Endothelial cell of umbilical vein (primary cell): Measurements from ENCODE around the gene CEACAM21. TPM values are rescaled to one million over a fixed set of nuclear protein-coding genes. Genes with fewer than 3 reads are reported as not detected.
A peak's percentile ranks its signal among the peaks of the same experiment; 100 is the strongest.

Experiments
- BruUV-seq: library from RNA; stranded (reverse); fragments of 400-500 nt; replicated peaks from 2 replicates; lab custom pipeline; 2021; lab: Mats Ljungman, UMichigan
- CTCF ChIA-PET: fragments of 300-600, 350-600 bp; sonication (Branson Sonifier 250); formaldehyde crosslinking; loops from one replicate; lab custom pipeline; 2021; ENCODE audit warnings: antibody characterized with exemption, inconsistent platforms; lab: Charles Lee
- POLR2A ChIA-PET: fragments of 300-600, 350-600 bp; sonication (Branson Sonifier 250); formaldehyde crosslinking; loops from one replicate; lab custom pipeline; 2021; ENCODE audit warnings: antibody characterized with exemption, inconsistent platforms; lab: Charles Lee
- DNase-seq: peaks from one replicate; pipeline ENCODE4 v3.0.0-alpha.2; 2011; ENCODE audit warnings: low read depth, low spot score
- FAIRE-seq: peaks from 2 replicates; lab custom pipeline; 2011; peaks lifted over from hg19 to GRCh38; lab: Jason Lieb, UNC
- H2AFZ ChIP-seq: 2 replicates; pipeline ENCODE4 v1.6.0; 2012; ENCODE audit warnings: low read depth, low read length, control low read depth, inconsistent platforms
- H3K27ac ChIP-seq: 2 replicates; pipeline ENCODE4 v1.5.1; 2011; ENCODE audit warnings: low read depth, mild to moderate bottlenecking, control low read depth, low read length, moderate library complexity; ENCODE audit not compliant: insufficient read depth
- H3K27me3 ChIP-seq, 2 experiments: 2 replicates each; pipeline versions ENCODE4 v1.6.0 to v1.6.1; 2011; ENCODE audit warnings: low read length in 2 of 2, mixed read lengths in 1 of 2; ENCODE audit not compliant: control insufficient read depth in 2 of 2, insufficient read depth in 2 of 2
- H3K36me3 ChIP-seq, 2 experiments: 2 replicates in 1 of 2; 3 replicates in 1 of 2; pipeline ENCODE4 v1.5.1; 2011; ENCODE audit warnings: low read length in 2 of 2, mild to moderate bottlenecking in 1 of 2, moderate library complexity in 1 of 2; ENCODE audit not compliant: control insufficient read depth in 2 of 2, insufficient read depth in 2 of 2; ENCODE audit errors: extremely low read depth in 1 of 2
- H3K4me1 ChIP-seq: 3 replicates; pipeline ENCODE4 v1.5.1; 2011; ENCODE audit warnings: mild to moderate bottlenecking, low read length; ENCODE audit not compliant: control insufficient read depth, insufficient read depth; ENCODE audit errors: extremely low read depth
- H3K4me2 ChIP-seq: 2 replicates; pipeline ENCODE4 v1.6.1; 2011; ENCODE audit warnings: low read length, control low read depth, mixed read lengths; ENCODE audit not compliant: insufficient read depth
- H3K4me3 ChIP-seq, 3 experiments: fragments of 200-600 bp in 1 of 3; sonication (generic), shearing (Covaris generic) in 1 of 3; replicated peaks in 1 of 3; 2 replicates each; pipeline ENCODE4 v1.5.1; 2011 to 2016; ENCODE audit warnings: control low read depth in 3 of 3, low read length in 3 of 3, mild to moderate bottlenecking in 2 of 3, inconsistent platforms in 1 of 3, low read depth in 1 of 3, moderate library complexity in 1 of 3; ENCODE audit not compliant: insufficient read depth in 1 of 3
- H3K79me2 ChIP-seq: 2 replicates; pipeline ENCODE4 v1.6.0; 2012; ENCODE audit warnings: low read length, inconsistent platforms; ENCODE audit not compliant: control insufficient read depth, insufficient read depth
- H3K9ac ChIP-seq: replicated peaks from 2 replicates; pipeline ENCODE3; 2011; ENCODE audit warnings: low read length, control low read depth; ENCODE audit not compliant: insufficient read depth; ENCODE audit errors: extremely low read depth
- H3K9me1 ChIP-seq: replicated peaks from 3 replicates; pipeline ENCODE4 v1.6.0; 2011; ENCODE audit warnings: mild to moderate bottlenecking, low read length; ENCODE audit not compliant: control insufficient read depth, insufficient read depth; ENCODE audit errors: extremely low read depth
- H3K9me3 ChIP-seq: replicated peaks from 2 replicates; pipeline ENCODE4 v1.5.1; 2012; ENCODE audit warnings: low read length, inconsistent platforms; ENCODE audit not compliant: control insufficient read depth, insufficient read depth
- H4K20me1 ChIP-seq: replicated peaks from 2 replicates; pipeline ENCODE3; 2011; ENCODE audit warnings: mild to moderate bottlenecking, low read length; ENCODE audit not compliant: control insufficient read depth, insufficient read depth; ENCODE audit errors: extremely low read depth
- EZH2 ChIP-seq: IDR thresholded peaks from 2 replicates; pipeline ENCODE4 v1.6.1; 2012; ENCODE audit warnings: borderline replicate concordance, low read depth, mild to moderate bottlenecking, moderate library complexity, low read length, inconsistent platforms; ENCODE audit not compliant: severe bottlenecking
- FOS ChIP-seq: IDR thresholded peaks from 2 replicates; pipeline ENCODE4 v1.6.1; 2011; ENCODE audit warnings: mild to moderate bottlenecking, low read length, moderate library complexity, borderline replicate concordance; ENCODE audit not compliant: insufficient read depth
- GATA2 ChIP-seq: IDR thresholded peaks from 2 replicates; pipeline ENCODE4 v1.7.0; 2011; ENCODE audit warnings: low read depth, mild to moderate bottlenecking, moderate library complexity, mixed read lengths, low read length; ENCODE audit not compliant: insufficient read length, insufficient read depth
- JUN ChIP-seq: IDR thresholded peaks from 2 replicates; pipeline ENCODE4 v1.6.1; 2011; ENCODE audit warnings: borderline replicate concordance, low read depth; ENCODE audit not compliant: insufficient read length, insufficient read depth
- MYC ChIP-seq: IDR thresholded peaks from one replicate; pipeline ENCODE4 v1.6.1; 2011; ENCODE audit warnings: mild to moderate bottlenecking, low read depth, low read length
- POLR2A ChIP-seq: IDR thresholded peaks from 2 replicates; pipeline ENCODE4 v1.6.1; 2012; ENCODE audit warnings: low read depth, mild to moderate bottlenecking, control low read depth, low read length
- POLR2AphosphoS5 ChIP-seq: IDR thresholded peaks from 2 replicates; pipeline ENCODE4 v1.6.1; 2012; ENCODE audit warnings: low read depth, mild to moderate bottlenecking, control low read depth, low read length, moderate library complexity; ENCODE audit not compliant: insufficient read depth
- dilution Hi-C: fragments of 300-500 bp; cut with MboI; formaldehyde crosslinking; loops from one replicate; pipeline ENCODE4 v1.15.0; 2019; ENCODE audit warnings: low sequenced_read_pairs; ENCODE audit not compliant: extremely low pct_ligation_motif_present
- intact Hi-C: fragments of 100-400 bp; cut with micrococcal nuclease; formaldehyde crosslinking; loops from one replicate; pipeline ENCODE4 v1.10.0; 2022
- polyA plus RNA-seq, 4 experiments: library from polyadenylated mRNA; depleted of rRNA in 3 of 4; stranded (reverse) in 3 of 4; unstranded in 1 of 4; fragments of >200 nt; gene quantifications; 2 replicates each; pipeline versions ENCODE4 v1.2.1 to v1.2.3, GENCODE V29; 2011 to 2012; ENCODE audit warnings: missing spikeins in 1 of 4
- total RNA-seq: library from RNA; stranded (reverse); gene quantifications from 2 replicates; pipeline ENCODE4 v1.2.3, GENCODE V29; 2021
- TF ChIP-seq, protein P1 (sequence below): IDR thresholded peaks from 2 replicates; pipeline ENCODE4 v1.6.1; 2011; ENCODE audit not compliant: insufficient read depth, insufficient read length
- TF ChIP-seq, protein P2 (sequence below), 2 donors: IDR thresholded peaks; 1 replicate in 1 of 2; 2 replicates in 1 of 2; pipeline ENCODE4 v1.5.1; 2011; ENCODE audit warnings: low read length in 2 of 2, mild to moderate bottlenecking in 2 of 2, moderate library complexity in 2 of 2, control low read depth in 1 of 2, inconsistent platforms in 1 of 2, low read depth in 1 of 2; ENCODE audit not compliant: insufficient read depth in 1 of 2; ENCODE audit errors: extremely low read depth in 1 of 2

The CEACAM21 gene
- total and polyA plus RNA-seq, 2 donors (not counting 3 experiments of a cell fraction or from before 2014, with no cell fraction given): 0.81 to 1.7 TPM

DNA sequence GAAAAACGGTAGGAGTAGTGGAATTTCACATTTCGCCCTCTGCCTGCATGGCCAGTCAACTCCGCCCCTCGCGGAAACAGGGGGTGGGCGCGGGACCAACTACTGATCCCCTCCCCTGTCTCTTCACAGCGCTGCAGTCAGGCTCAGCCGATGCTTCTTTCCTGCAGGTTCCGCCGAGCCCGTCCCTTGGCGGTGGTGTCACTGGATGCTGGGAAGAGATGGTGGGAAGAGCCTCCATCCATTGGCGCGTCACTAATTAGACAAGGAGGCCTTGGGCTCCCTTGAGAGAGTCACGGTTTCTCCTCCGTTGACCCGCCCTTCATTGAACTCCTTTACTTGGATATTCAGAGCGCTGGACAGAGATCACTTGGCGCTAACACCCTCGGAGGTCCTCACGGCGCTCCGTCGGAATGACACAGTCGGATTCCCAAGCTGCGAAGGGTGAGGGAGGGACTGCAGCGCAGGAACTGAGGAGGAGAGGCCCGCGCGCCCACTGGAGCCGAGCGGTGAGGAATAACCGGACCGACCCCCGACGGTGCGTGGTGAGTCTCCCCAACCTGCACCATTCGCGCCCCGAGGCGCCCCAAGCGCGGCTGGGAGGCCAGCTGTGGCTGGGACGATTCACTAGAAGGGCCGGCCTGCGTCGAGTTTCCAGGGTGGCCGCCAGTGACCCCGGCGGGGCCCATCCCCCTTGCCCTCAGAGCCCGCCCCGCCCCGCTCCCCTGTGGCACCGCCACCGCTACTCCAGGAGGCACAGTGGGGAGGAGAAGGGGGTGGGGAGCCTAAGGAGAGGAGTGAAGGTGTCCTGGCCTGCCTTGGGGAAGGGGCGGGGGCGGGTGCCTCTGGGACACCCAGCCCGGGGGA is 11.2 kb upstream of the CEACAM21 start:
- Histone ChIP-seq H3K27me3 (peaks cover 26 to 58% of the 10 kb centered on the region in 2 experiments), H2AFZ (no peak overlapping the region), H3K9me1 (no peaks in the 10 kb centered on the region), H3K36me3 (no peaks in the 10 kb centered on the region), H4K20me1 (no peaks in the 10 kb centered on the region), H3K9me3 (no peaks in the 10 kb centered on the region), H3K4me1 (peaks cover 3% of the 10 kb centered on the region), H3K4me2 (no peak overlapping the region), H3K27ac (no peak overlapping the region), H3K9ac (no peak overlapping the region), H3K79me2 (no peaks in the 10 kb centered on the region), H3K4me3 (no peak overlapping the region)
- FAIRE-seq (no peak), DNase-seq (peak; percentile 31)
- POLR2A ChIA-PET: interaction anchor here (1.2 kb wide), 1 partner anchor 126 kb away, joined by 3 read pairs; no protein-coding TSS in a partner anchor
- no peak for TF ChIP-seq POLR2AphosphoS5
- no peak for TF ChIP-seq JUN
- TF ChIP-seq EZH2: peak; percentile 96
- intact Hi-C loops (no loop called here), dilution Hi-C loops (no loop called here)
- no TSS peak for BruUV-seq
- CTCF ChIA-PET: interaction anchor here (0.8 to 17.6 kb wide), 9 partner anchors 10 to 243 kb away, joined by 3 to 343 read pairs (median 23); no protein-coding TSS in a partner anchor

DNA sequence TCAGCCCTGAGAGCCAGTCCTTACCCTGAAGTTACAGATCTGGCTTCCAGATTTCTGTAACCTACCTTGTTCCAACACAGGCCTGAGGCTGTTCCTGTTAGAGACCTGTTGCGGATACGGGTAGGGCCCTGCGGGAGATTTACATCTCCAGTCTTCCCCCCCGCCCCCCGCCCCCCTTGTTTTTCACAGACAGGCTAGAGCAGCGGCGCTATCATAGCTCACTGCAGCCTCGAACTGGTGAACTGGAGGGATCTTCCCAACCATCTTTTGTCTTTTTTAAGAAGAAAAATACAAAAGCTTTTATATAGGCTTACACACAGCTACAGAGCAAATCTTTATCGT is 10.6 kb upstream of the CEACAM21 start:
- Histone ChIP-seq H2AFZ (no peak overlapping the region), H3K27me3 (peaks cover 25 to 58% of the 10 kb centered on the region in 2 experiments), H4K20me1 (no peaks in the 10 kb centered on the region), H3K4me3 (no peak overlapping the region), H3K27ac (no peak overlapping the region), H3K79me2 (no peaks in the 10 kb centered on the region), H3K36me3 (no peaks in the 10 kb centered on the region), H3K9ac (no peak overlapping the region), H3K9me1 (no peaks in the 10 kb centered on the region), H3K9me3 (no peaks in the 10 kb centered on the region), H3K4me2 (no peak overlapping the region), H3K4me1 (peaks cover 3% of the 10 kb centered on the region)
- FAIRE-seq (no peak), DNase-seq (no peak)
- dilution Hi-C loops (no loop called here), intact Hi-C loops (no loop called here)
- CTCF ChIA-PET: interaction anchor here (0.8 to 17.6 kb wide), 5 partner anchors 11 to 243 kb away, joined by 3 to 343 read pairs (median 5); no protein-coding TSS in a partner anchor
- BruUV-seq: no TSS peak
- POLR2A ChIA-PET: no interaction called here
- TF ChIP-seq, protein P1, sequence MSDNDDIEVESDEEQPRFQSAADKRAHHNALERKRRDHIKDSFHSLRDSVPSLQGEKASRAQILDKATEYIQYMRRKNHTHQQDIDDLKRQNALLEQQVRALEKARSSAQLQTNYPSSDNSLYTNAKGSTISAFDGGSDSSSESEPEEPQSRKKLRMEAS: no peak
- TF ChIP-seq, protein P2, sequence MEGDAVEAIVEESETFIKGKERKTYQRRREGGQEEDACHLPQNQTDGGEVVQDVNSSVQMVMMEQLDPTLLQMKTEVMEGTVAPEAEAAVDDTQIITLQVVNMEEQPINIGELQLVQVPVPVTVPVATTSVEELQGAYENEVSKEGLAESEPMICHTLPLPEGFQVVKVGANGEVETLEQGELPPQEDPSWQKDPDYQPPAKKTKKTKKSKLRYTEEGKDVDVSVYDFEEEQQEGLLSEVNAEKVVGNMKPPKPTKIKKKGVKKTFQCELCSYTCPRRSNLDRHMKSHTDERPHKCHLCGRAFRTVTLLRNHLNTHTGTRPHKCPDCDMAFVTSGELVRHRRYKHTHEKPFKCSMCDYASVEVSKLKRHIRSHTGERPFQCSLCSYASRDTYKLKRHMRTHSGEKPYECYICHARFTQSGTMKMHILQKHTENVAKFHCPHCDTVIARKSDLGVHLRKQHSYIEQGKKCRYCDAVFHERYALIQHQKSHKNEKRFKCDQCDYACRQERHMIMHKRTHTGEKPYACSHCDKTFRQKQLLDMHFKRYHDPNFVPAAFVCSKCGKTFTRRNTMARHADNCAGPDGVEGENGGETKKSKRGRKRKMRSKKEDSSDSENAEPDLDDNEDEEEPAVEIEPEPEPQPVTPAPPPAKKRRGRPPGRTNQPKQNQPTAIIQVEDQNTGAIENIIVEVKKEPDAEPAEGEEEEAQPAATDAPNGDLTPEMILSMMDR (IDR thresholded peaks at IDR 0.05; ENCODE audit: extremely low read depth in 1 of 2, insufficient read depth in 1 of 2, low read depth in 1 of 2, low read length in 2 of 2): no peak
- no peak for TF ChIP-seq GATA2
- no peak for TF ChIP-seq FOS
- no peak for TF ChIP-seq POLR2A
- TF ChIP-seq EZH2: no peak
- TF ChIP-seq MYC: no peak
- TF ChIP-seq POLR2AphosphoS5: no peak
- TF ChIP-seq JUN: no peak
